GM19468 (cell line): ENCODE measurements around the gene CERS6.
A peak's percentile ranks its signal among the peaks of the same experiment; 100 is the strongest.
"Not testable (repeated sequence)": the region's sequence is repeated elsewhere in the genome, so short reads cannot be mapped to it uniquely, and the experiment has no call there.

ENCODE experiments used
- ATAC-seq: cut with Tn5 transposase; IDR thresholded peaks from one replicate; pipeline ENCODE4 v1.9.1; 2021; ENCODE audit warnings: mild to moderate bottlenecking, moderate library complexity, moderate number of reproducible peaks; ENCODE audit not compliant: unreplicated experiment; ENCODE audit errors: extremely low read depth

The CERS6 gene

DNA sequence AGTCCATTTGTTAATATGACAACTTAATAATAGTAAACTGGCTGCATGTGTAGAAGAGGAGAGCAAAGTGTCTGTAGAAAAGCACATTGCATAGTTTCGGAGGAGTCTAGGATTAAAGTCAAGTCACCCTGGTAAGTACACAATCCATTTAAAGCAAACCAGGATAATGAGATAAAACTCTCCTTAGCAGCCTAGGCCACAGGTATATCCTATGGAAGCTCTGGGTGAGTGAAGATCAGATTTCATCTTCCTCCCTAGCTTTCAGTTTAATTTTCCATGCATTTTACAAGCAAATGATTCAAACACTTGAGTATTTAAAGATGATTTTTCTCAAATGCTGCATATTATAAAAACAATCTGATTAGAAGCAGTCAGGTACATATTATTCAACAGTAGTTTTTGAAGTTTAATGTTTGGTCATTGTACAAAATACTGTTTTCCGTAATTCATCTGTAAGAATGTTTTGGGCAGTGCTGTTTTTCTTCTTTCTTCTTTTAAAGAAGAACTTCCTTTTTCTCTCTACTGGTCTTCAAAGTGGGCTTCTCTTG, 10.2 kb downstream of the CERS6 start:
- no peak for ATAC-seq

DNA sequence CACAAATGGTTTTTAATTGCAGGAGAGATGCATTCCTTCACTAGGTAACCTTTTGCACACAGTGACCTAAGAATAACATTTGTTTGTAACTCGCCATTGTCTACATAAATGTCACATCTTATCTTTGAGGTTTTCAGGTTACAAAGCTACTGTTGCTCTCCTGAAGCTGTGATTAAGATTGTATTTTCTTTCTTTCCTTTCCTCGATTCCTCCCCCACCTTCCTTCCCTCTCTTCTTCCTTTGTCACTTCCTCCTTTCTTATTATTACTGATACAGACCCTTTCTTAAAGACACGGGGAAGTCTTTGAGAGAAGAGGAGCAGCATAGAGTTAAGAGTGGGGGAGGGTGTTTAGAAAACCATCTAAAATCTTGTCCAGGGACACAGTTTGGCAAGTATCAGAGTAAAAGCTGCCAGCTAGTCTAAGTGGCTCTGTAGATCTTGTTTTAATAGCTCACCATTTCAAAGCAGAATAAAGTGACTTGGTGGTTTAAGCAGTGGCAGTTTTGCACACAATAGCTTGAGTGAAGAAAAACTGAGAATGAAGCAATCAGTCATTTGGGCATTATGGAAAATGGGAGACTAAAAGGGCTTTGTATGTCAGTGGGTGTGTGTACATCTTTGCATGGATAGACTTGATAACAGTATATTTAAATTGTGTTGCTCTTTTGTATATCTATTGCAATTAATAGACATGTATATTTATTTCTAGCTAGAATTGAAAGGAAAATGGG, 10.9 kb downstream of the CERS6 start:
- ATAC-seq, result no peak

GRCh38 chr2:168467729-168468128, 11.7 kb downstream of the CERS6 start:
- ATAC-seq, result no peak

GRCh38 chr2:168468354-168468753, 12.3 kb downstream of the CERS6 start:
- no peak for ATAC-seq

- peak; percentile 79 for ATAC-seq
These were observed 13.4 kb downstream of the CERS6 start for GRCh38 chr2:168469281-168469988.

- no peak for ATAC-seq
These were observed 14.5 kb downstream of the CERS6 start for GRCh38 chr2:168470320-168471162.

GRCh38 chr2:168471163-168471475, 15.0 kb downstream of the CERS6 start:
- ATAC-seq, result no peak

GRCh38 chr2:168475636-168476035, 19.6 kb downstream of the CERS6 start:
- no peak for ATAC-seq

DNA sequence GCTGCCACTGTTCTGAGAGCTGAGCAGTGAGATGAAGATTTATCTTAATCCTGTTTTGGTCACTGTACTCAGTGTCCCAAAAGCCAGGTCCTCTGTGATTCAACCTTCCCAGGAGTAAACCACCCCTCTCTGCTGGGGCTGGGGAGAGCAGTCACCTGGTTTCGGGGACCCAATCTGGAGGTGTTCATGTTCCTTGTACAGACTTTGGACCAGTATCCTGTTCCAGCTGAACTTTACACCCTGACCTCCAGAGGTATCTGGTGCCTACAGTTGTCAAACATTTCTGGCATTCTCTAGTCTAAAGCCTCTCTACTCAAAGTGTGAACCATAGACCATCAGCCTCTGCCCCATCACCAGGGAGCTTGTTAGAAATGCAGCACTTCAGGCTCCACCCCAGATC, 22.1 kb downstream of the CERS6 start:
- ATAC-seq, result no peak

GRCh38 chr2:168480356-168480755, 24.3 kb downstream of the CERS6 start:
- ATAC-seq, result no peak

- no peak for ATAC-seq
These were observed 24.9 kb downstream of the CERS6 start for GRCh38 chr2:168480825-168481585.

DNA sequence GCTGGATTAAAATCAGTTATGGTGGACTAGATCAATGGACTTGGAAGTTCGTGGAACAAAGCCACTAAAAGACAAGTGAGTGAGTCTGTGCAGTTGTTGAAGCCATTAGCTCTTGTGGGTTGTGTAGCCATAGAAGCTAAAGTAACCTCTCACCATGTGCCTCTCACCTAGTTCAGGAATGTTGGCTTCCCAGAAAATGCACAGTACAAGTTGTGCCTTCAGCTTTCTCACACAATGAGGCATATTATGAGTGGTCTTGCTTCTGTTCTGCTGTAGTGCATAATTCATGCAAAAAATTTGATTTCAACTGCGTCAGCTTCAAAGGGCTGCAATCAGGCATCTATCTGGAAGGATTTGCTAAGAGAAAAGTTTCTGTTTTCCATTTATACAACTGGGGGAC, 26.2 kb downstream of the CERS6 start:
- ATAC-seq, result no peak

GRCh38 chr2:168482952-168483831, 27.1 kb downstream of the CERS6 start:
- ATAC-seq, result no peak

GRCh38 chr2:168486477-168486876, 30.4 kb downstream of the CERS6 start:
- ATAC-seq, result no peak

GRCh38 chr2:168490015-168490874, 34.2 kb downstream of the CERS6 start:
- ATAC-seq, result peak; percentile 93

GRCh38 chr2:168490946-168491605, 35.0 kb downstream of the CERS6 start:
- ATAC-seq, result no peak

DNA sequence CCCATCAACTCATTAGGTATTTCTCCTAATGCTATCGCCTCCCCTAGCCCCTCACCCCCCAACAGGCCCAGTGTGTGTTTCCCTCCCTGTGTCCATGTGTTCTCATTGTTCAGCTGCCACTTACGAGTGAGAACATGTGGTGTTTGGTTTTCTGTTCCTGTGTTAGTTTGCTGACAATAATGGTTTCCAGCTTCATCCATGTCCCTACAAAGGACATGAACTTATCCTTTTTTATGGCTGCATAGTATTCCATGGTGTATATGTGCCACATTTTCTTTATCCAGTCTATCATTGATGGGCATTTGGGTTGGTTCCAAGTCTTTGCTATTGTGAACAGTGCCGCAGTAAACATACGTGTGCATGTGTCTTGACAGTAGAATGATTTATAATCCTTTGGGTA, 35.7 kb downstream of the CERS6 start:
- not testable (repeated sequence) for ATAC-seq

GRCh38 chr2:168493219-168493618, 37.1 kb downstream of the CERS6 start:
- not testable (repeated sequence) for ATAC-seq
